Kidney glomerular epithelial cell (primary cell): ENCODE results near the gene COL20A1.
"Not testable (repeated sequence)": the region's sequence is repeated elsewhere in the genome, so short reads cannot be mapped to it uniquely, and the experiment has no call there.

Experiments
- DNase-seq: peaks from one replicate; lab custom pipeline; 2025; lab: John Stamatoyannopoulos, UW

Gene COL20A1

DNA sequence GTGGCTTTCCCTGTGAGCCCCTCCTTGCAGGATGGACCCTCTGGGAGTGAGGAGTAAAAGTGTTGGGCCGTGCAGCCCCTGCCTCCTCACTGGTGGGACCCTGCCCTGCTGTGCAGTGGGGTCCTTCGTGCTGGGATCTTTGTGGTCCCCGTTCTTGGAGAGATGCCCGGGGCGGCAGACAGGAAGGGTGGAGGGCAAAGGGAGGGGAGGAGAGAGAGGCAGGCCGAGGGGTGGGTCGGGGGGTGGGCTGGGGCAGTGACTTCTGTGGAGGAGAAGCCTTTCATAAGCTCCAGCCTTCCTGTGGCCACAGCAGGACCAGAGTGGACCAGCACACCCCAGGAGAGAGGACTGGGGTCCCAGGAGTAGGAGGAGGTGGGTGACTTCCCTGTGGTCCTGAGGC lies at the start of gene COL20A1:
Gene COL20A1 (plus strand): TSS at position 283 of the 400 bp plus-strand sequence. CDS start 1,922 bp downstream, outside the sequence.
- no peak for DNase-seq

DNA sequence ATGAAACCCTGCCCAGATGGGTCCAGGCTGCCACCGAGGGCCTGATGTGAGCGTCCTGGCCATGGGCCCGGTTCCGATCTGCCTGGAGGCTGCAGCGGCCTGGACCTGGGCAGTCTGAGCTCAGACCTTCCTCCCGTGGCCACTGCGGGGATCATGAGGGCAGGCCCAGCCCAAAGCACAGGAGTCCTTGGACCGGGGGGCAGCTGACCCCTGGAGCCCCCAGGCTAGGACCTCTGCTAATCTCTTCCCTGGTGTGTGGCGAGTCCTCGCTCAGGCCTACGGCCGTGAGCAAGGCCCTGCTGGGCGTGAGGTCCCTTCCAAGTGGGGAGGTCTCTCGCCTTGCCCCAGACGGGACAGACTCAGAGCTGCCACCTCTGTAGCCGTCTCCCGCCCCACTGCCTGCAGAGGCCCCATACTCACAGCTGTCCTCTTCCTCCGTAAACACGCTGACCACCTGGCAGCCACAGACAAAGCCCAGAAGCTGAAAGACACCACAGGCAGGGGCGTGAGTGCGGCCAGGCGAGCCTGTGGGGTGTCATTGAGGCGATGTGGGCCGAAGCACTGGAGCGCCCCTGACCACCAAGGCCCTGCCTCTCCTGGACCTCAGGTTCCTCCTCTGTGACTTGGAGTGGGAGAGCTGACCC lies 49.3 kb upstream of the COL20A1 start:
- DNase-seq, result no peak

GRCh38 chr20:63244468-63244867 lies 48.5 kb upstream of the COL20A1 start:
- no peak for DNase-seq

GRCh38 chr20:63246490-63247288 lies 46.3 kb upstream of the COL20A1 start:
- no peak for DNase-seq

- DNase-seq, result no peak
These were observed 45.2 kb upstream of the COL20A1 start for GRCh38 chr20:63247671-63248228.

DNA sequence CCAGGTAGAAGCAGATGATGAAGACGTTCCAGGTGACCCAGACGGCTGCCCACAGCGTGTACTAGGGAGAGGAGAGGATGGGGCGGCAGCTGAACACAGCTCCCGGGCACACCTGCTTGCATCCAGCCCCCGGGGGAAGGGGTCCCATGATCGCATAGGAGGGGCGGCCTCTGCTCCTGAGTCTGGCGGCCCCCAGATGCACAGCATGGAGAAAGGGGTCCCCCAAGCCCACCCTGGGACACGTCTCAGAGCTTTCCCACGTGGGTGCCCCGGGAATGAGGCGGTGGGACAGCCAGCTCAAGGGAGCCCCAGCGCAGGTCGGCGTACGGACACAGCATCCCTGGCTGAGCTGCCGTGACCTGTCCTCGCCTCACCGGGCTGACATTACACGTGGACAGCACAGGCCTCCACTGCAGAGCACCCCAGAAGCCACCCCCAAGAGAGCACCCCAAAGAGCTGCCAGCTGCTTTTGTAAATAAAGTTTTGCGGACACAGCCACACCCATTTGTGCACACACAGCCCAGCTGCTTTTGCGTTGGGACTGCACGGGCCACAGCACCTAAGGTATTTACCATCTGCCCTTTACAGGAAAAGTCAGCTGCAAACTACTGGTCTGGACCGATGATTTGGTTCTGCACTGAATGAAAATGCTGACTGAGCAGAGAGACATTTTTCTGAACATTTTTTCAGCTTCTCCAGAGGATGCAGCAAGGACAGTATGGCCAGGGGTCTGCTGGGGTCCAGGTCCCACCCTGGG lies 44.0 kb upstream of the COL20A1 start:
- peak; percentile 74 for DNase-seq

GRCh38 chr20:63249891-63250290 lies 43.1 kb upstream of the COL20A1 start:
- DNase-seq, result no peak

DNA sequence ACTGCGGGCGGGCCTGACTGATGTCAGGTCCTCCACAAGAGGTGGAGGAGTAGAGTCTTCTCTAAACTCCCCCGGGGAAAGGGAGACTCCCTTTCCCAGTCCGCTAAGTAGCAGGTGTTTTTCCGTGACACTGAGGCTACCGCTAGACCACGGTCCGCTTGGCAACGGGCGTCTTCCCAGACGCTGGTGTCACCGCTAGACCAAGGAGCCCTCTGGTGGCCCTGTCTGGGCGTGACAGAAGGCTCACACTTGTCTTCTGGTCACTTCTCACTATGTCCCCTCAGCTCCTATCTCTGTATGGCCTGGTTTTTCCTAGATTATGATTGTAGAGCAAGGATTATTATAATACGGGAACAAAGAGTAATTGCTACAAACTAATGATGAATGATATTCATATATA lies 41.6 kb upstream of the COL20A1 start:
- DNase-seq, result not testable (repeated sequence)

DNA sequence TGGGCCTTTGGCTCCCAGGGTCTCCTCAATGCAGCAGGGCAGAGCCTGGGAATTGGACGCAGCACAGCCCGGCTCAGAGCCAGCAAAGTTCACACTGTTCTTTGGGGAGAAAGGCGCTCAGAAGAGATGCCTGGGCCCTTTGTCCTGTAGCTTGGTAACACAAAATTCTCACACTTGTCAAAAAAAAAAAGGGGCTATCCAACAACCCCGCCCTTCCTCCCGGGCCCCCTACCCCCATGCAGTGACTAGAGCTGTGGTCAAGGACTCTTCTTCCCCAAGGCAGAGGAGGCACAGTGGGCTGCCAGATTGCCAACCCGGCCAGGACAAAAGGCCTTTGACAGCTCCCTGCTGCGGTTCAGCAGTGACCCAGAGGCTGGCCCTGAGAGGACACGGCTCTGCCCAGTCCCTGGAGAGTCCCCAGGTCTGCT lies 40.7 kb upstream of the COL20A1 start:
- no peak for DNase-seq

- no peak for DNase-seq
These were observed 39.9 kb upstream of the COL20A1 start for GRCh38 chr20:63253065-63253437.

DNA sequence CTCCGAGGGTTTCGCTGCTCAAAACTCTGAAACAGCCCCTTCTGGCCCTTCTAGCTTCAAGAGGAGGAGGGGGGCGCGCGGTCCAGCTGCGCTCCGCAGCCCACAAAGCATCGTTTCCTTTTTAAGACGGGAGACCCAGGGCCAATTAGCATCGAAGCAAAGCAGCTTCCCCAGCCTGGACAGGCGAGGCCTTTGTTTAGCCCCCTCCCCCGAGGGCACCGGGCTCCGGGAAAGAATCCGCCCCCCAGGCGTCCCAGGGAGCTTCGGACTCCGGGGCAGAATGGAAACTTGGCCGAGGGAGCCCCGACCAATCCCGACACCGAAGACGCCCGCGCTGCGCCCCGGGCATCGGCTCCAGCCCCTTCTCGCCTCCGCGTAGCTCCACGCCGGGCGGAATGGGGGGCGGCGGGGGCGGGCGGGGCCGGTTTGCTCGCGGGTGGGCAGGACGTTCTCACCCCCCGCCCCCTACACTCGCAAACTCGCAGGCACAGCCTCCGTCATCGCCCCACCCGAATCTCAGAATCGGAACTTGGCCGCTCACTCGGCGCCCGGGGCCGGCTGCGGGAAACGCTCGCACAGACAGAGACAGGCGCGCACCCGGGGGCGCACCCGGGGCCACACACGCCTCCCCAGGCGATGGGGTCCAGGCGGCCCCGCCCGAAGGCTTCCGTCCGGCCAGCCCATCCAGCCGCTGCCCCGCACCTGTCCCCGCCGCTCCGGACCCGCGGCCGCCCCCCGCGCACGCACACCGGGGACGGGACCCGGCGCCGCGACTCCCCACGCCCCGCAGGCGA lies 39.4 kb upstream of the COL20A1 start:
- no peak for DNase-seq

GRCh38 chr20:63254232-63254605 lies 38.8 kb upstream of the COL20A1 start, which contains the start of gene NKAIN4:
Gene NKAIN4, minus strand, starts transcription at chr20:63254463. Its CDS starts 13 bp downstream, at chr20:63254450.
- DNase-seq, result no peak

DNA sequence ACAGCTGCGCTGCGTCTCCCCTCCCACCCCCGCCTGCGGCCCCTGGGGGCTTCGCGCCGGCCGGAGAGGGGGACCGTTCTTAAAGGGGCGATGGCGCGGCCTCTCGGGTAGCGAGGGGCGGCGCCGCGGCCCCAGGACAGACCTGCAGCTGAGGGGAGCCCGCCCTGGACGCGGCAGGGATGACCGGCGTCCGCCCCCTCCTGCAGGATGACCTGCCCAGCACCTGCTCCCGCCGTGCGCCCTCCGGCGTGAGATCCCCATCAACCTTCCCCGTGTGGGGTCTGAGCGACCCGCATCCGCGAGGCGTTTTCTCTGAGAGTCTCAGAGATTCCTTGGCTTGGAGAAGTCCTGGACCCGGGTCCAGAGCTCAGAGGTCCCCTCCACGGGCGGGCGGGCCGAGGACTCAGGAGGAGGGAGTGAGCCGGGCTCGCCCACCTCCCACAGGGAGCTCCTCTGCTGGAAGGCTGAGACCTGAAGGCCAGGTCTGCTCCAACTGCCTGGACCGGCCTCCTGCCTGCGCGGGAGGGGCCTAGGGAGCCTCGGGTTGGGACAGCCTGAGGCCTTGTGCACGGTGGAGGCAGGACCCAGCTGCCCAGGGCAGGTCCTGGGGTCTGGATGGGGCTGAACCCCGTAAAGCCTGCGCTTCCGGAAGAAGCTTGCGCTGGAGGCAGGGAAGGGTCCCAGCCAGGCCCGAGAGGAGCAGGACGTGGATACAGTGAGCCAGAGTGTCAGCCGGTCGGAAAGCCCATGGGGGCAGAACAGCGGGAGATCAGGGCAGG lies 38.2 kb upstream of the COL20A1 start:
- DNase-seq, result no peak

DNA sequence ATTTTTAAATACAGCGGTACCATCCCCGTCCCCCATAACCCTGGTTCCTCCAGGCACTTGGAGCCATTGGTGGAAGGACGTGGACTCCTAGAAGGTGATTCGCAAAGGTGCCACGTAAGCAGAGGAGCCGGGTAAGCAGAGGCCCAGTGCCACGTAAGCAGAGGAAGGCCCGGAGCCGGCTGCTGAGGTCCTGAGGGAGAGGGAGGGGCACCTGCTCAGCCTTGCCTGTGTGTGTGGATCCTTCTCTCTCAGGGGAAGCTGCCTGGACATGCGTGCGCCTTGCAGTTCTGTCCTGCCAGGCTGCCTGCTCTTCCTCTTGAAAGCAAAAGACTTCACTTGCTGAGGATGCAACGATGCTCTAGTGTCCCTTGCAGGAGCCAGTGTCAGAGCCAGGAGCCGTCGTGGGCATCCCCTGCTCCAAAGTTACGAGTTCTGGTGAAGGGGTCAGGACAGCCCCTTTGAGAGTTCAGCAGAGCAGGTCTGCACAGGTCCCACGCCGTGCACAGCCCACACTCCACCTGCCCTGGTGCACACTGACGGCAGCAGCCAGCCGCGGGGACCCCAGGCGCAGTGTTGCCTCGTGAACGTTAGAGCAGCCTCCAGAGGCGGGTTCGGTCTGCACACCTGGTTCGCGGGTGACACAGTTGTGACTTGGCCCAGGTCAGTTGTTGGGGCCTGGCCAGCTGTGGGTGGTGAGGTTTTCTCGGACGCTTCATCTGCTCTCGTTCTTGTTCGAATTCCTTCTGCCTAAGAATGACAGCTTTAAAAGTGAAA lies 36.9 kb upstream of the COL20A1 start:
- DNase-seq, result no peak

DNA sequence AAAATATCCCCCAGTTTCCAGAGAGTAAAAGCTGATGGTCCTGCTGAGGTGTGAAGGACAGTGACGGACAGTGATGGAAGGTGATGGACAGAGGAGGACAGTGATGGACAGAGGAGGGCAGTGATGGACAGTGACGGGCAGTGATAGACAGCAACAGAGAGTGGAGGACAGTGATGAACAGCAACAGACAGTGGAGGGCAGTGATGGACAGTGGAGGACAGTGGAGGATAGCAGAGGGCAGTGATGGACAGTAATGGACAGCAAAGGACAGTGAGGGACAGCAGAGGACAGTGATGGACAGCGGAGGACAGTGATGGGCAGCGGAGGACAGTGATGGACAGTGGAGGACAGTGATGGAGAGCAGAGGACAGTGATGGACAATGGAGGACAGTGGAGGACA lies 36.0 kb upstream of the COL20A1 start:
- no peak for DNase-seq

DNA sequence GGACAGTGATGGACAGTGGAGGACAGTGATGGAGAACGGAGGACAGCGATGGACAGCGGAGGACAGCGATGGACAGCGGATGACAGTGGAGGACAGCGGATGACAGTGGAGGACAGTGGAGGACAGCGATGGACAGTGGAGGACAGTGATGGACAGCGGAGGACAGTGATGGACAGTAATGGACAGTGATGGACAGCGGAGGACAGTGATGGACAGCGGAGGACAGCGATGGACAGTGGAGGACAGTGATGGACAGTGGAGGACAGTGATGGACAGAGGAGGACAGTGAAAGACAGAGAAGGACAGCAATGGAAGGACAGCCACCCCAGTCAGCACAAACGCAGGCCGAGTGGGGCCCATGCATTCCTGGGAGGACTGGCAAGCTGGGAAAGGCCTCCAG lies 35.4 kb upstream of the COL20A1 start:
- DNase-seq, result no peak

GRCh38 chr20:63258781-63259180 lies 34.2 kb upstream of the COL20A1 start:
- no peak for DNase-seq

DNA sequence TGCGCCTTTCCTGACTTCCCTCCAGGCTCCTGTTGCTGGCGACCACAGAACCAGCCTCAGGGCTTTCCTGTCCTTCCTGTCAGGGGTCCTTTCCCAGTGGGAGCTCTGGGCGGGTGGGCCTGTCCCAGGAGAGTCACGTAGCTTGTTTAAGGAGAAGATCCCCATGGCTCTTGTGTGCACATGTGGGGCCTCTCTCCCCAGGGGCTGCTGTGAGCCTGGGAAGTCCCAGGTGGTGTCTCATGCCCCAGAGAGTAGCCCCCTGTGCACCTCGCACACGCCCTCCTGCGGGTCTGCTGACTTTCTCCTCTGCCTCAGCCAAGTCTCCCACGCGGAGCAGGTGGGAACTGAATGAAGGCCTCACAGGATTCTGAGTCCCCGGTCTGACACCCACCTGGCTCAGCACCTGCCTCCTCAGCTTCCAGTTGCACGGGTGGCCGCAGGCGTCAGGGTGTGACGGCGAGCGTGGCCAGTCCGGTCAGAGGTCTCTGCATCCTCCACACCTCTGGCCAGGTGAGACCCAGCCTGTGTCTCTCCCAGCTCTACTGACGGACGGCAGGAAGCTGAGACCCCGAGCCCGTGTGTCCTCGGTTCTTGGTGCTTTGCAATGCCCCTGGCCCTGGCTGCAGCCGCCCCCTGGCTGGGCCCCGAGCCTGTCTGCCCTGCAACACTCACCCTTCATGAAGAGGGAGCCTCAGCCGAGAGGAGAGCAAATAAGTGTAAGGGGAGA lies 33.1 kb upstream of the COL20A1 start:
- DNase-seq, result no peak

DNA sequence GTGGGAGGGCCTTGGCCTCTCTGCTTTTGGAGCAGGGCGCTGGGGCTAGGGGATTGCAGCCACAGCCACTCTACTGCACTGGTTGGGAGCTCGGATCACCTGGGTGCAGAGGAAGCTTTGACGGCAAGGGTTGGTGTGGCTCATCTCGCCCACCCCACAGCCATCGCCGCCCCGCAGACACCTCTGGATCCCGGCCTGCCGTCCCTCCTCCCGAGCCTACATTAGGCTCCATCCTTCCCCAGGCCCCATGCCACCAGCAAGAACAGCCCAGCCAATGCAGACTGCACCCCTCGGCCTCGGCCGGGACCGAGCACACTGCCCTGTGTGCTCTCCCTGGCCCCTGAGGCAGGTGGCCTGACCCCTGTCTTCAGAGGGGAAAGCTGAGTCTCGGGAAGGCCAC lies 32.5 kb upstream of the COL20A1 start:
- DNase-seq, result no peak
